ENCODE results near the gene IL4R.
"Not testable (repeated sequence)": the region's sequence is repeated elsewhere in the genome, so short reads cannot be mapped to it uniquely, and the experiment has no call there.

DNA sequence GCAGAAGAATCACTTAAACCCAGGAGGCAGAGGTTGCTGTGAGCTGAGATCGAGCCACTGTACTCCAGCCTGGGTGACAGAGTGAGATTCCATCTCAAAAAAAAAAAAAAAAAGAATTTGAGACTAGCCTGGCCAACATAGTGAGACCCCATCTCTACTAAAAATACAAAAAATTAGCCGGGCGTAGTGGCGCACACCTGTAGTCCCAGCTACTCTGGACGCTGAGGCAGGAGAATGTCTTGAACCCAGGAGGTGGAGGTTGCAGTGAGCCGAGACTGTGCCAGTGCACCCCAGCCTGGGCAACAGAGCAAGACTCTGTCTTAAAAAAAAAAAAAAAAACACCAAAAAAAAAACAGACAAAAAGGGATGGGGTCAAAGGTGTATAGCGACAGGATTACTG is 41.1 kb upstream of the IL4R start:
- TF ChIP-seq, protein P1, sequence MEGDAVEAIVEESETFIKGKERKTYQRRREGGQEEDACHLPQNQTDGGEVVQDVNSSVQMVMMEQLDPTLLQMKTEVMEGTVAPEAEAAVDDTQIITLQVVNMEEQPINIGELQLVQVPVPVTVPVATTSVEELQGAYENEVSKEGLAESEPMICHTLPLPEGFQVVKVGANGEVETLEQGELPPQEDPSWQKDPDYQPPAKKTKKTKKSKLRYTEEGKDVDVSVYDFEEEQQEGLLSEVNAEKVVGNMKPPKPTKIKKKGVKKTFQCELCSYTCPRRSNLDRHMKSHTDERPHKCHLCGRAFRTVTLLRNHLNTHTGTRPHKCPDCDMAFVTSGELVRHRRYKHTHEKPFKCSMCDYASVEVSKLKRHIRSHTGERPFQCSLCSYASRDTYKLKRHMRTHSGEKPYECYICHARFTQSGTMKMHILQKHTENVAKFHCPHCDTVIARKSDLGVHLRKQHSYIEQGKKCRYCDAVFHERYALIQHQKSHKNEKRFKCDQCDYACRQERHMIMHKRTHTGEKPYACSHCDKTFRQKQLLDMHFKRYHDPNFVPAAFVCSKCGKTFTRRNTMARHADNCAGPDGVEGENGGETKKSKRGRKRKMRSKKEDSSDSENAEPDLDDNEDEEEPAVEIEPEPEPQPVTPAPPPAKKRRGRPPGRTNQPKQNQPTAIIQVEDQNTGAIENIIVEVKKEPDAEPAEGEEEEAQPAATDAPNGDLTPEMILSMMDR (conservative IDR thresholded peaks at IDR 0.05 in 1 of 2, IDR thresholded peaks at IDR 0.05 in 1 of 2; ENCODE audit: low read depth in 1 of 2, low read length in 2 of 2): not testable (repeated sequence)
- TF ChIP-seq EZH2 (IDR thresholded peaks at IDR 0.05; ENCODE audit: low read length, missing control alignments): not testable (repeated sequence)

All from fibroblast of lung (primary cell).